Lung (tissue), 12 donors: ENCODE measurements around the gene PPP2R5C. TPM values are rescaled to one million over a fixed set of nuclear protein-coding genes. Genes with fewer than 3 reads are reported as not detected.

Experiments
- ATAC-seq: fragments of 200-7000 bp; cut with Tn5 transposase; one replicate; pipeline ENCODE4 v1.9.1; 2020; ENCODE audit warnings: moderate number of reproducible peaks; ENCODE audit not compliant: insufficient read depth, low FRiP score
- DNase-seq, 3 donors: peaks; one replicate each; pipeline ENCODE4 v3.0.0-alpha.2; 2013 to 2017
- H3K27ac ChIP-seq, 2 donors: one replicate each; pipeline ENCODE4 v1.5.1; 2013; ENCODE audit warnings: mild to moderate bottlenecking in 2 of 2, moderate library complexity in 2 of 2, control low read depth in 1 of 2, inconsistent platforms in 1 of 2, low read depth in 1 of 2, low read length in 1 of 2
- H3K27me3 ChIP-seq, 3 donors: one replicate each; pipeline ENCODE4 v1.5.1; 2013; ENCODE audit warnings: low read length in 2 of 3; ENCODE audit not compliant: control insufficient read depth in 3 of 3, insufficient read depth in 3 of 3
- H3K36me3 ChIP-seq, 4 donors: one replicate each; pipeline ENCODE4 v1.5.1; 2013; ENCODE audit warnings: low read length in 4 of 4, mild to moderate bottlenecking in 1 of 4, moderate library complexity in 1 of 4; ENCODE audit not compliant: control insufficient read depth in 4 of 4, insufficient read depth in 4 of 4
- H3K4me1 ChIP-seq, 5 donors: one replicate each; pipeline ENCODE4 v1.5.1; 2013; ENCODE audit warnings: low read length in 5 of 5, mild to moderate bottlenecking in 2 of 5, moderate library complexity in 1 of 5; ENCODE audit not compliant: control insufficient read depth in 5 of 5, insufficient read depth in 5 of 5
- H3K4me3 ChIP-seq: one replicate; pipeline ENCODE4 v1.5.1; 2013; ENCODE audit warnings: mild to moderate bottlenecking, control low read depth, moderate library complexity
- H3K9ac ChIP-seq, 2 donors: one replicate each; pipeline ENCODE4 v1.5.1; 2013; ENCODE audit warnings: low read length in 2 of 2, control low read depth in 1 of 2; ENCODE audit not compliant: insufficient read depth in 1 of 2
- H3K9me3 ChIP-seq, 4 donors: one replicate each; pipeline ENCODE4 v1.5.1; 2013; ENCODE audit warnings: low read length in 3 of 4, mild to moderate bottlenecking in 1 of 4, moderate library complexity in 1 of 4; ENCODE audit not compliant: control insufficient read depth in 4 of 4, insufficient read depth in 3 of 4
- WGBS, 2 donors: extraction: QIAGEN DNeasy Blood & Tissue Kit; methylation state at CpG; one replicate each; pipeline ENCODE4 v1.1.7; 2013; 5-methylcytosine and 5-hydroxymethylcytosine counted together
- polyA plus RNA-seq, 2 donors: library from polyadenylated mRNA; stranded (reverse); fragments of 200-250 nt; gene quantifications; one replicate each; pipeline ENCODE4 v1.2.1, GENCODE V29; 2013
- total RNA-seq, 2 donors: library from RNA; depleted of rRNA in 1 of 2; stranded (reverse); fragments of >200 nt in 1 of 2; gene quantifications; one replicate each; pipeline ENCODE4 v1.2.1, GENCODE V29; 2014 to 2021
- TF ChIP-seq, protein P1 (sequence below): IDR thresholded peaks from 2 replicates; pipeline ENCODE4 v1.5.1; 2012; ENCODE audit warnings: mild to moderate bottlenecking; ENCODE audit errors: control extremely low read depth, extremely low read depth
- donor health status: control.
- donor health status: control.
- donor health status: Bipolar disorder and iron deficiency.
- donor health status: healthy.
- donor health status: DM: yes; HTN: yes; CAD: no.

PPP2R5C gene
- total and polyA plus RNA-seq, 4 donors: 66.6 to 180 (median 126) TPM

DNA sequence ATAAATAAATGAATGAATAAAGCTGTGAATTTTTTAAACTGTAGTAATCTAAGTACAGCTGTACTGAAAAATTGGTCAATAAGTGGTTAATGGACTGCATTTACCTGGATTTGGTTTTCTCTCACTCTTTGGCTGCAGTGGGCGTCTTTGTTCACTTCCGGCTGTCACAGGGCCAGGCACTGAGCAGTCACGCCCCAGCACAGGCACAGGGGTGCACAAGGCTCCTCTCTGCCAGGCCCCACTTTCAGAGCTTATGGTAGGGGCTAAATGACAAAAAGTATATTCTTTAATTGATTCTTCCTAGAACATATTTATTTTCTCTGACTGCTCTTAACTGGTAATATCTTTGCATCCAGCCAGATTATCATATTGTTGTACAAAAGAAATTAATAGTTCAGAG, 132.2 kb downstream of the PPP2R5C start:
- H3K36me3 ChIP-seq: peaks cover 8 to 35% (median 26%) of the 10 kb centered on the region in 4 donors
- H3K4me1 ChIP-seq: no peaks in the 10 kb centered on the region
- no peak overlapping the region for H3K27ac ChIP-seq
- H3K4me3 ChIP-seq: no peak overlapping the region
- DNase-seq: no peak
- H3K9ac ChIP-seq: no peak overlapping the region
- TF ChIP-seq, protein P1, sequence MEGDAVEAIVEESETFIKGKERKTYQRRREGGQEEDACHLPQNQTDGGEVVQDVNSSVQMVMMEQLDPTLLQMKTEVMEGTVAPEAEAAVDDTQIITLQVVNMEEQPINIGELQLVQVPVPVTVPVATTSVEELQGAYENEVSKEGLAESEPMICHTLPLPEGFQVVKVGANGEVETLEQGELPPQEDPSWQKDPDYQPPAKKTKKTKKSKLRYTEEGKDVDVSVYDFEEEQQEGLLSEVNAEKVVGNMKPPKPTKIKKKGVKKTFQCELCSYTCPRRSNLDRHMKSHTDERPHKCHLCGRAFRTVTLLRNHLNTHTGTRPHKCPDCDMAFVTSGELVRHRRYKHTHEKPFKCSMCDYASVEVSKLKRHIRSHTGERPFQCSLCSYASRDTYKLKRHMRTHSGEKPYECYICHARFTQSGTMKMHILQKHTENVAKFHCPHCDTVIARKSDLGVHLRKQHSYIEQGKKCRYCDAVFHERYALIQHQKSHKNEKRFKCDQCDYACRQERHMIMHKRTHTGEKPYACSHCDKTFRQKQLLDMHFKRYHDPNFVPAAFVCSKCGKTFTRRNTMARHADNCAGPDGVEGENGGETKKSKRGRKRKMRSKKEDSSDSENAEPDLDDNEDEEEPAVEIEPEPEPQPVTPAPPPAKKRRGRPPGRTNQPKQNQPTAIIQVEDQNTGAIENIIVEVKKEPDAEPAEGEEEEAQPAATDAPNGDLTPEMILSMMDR: no peak
- no peaks in the 10 kb centered on the region for H3K27me3 ChIP-seq
- no peak for ATAC-seq
- 87 to 91% methylated on average over 3 of the region's 3 CpGs for WGBS, 2 donors
- H3K9me3 ChIP-seq: no peaks in the 10 kb centered on the region

DNA sequence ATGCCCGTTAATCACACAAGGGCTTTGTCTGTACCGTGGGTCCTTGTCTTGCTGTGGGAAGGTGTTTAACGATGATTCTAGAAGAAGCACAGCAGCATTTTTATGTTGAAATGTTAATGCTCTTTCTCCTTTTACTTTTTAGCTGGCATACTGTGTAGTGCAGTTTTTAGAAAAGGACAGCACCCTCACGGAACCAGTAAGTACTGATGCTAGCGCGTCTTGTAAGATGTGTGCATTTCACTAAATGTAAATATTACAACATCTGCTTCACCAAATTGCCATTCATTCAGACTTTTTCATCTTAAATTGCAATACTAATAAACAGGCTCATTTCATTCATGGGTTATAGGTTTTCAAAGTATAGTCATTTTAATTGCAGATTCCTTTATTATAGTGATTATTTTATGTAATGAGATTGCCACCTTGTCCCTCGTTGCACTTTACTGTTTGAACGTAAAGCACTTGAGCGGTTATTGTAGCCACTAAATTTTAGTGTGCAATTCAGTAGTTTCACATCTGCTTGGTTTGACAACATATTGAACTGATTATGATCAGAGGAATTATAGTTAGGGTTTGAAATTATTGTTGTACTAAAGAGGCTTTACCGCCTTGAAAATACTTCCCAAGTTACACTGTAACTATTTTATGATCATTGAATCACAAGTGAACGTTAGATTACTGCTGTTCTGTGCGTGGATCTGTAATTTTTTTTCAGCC, 133.0 kb downstream of the PPP2R5C start:
- TF ChIP-seq, protein P1: no peak
- Histone ChIP-seq H3K9me3 (no peaks in the 10 kb centered on the region), H3K27me3 (no peaks in the 10 kb centered on the region), H3K9ac (no peak overlapping the region), H3K4me3 (no peak overlapping the region), H3K36me3 (peaks cover 8 to 35% (median 30%) of the 10 kb centered on the region in 4 donors), H3K27ac (no peak overlapping the region), H3K4me1 (no peaks in the 10 kb centered on the region)
- WGBS, 2 donors: 91 to 94% methylated on average over 12 of the region's 12 CpGs
- ATAC-seq: no peak
- no peak for DNase-seq

DNA sequence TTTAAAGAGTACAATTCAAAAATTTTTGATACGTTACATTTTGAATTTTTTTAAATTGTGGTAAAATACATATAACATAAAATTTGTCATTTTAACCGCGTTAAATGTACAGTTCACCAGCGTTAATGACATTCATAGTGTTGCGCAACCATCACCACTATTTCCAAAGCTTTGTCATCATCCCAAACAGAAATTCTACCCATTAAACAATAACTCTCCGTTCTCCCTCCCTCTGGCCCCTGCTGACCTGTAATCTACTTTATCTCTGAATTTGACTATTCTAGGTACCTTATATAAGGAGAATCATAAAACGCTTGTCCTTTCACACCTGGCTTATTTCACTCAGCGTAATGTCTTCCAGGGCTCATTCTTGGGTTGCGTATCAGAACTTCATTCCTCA, 133.7 kb downstream of the PPP2R5C start:
- Histone ChIP-seq H3K9me3 (no peaks in the 10 kb centered on the region), H3K27me3 (no peaks in the 10 kb centered on the region), H3K27ac (no peak overlapping the region), H3K4me3 (no peak overlapping the region), H3K4me1 (no peaks in the 10 kb centered on the region), H3K9ac (no peak overlapping the region), H3K36me3 (peaks cover 11 to 35% (median 30%) of the 10 kb centered on the region in 4 donors)
- TF ChIP-seq, protein P1: no peak
- no peak for ATAC-seq
- WGBS, 2 donors: 83 to 89% methylated on average over 9 of the region's 9 CpGs
- DNase-seq: no peak
